Choroid plexus epithelial cell (primary cell): ENCODE results near the gene SLC35F3.

Experiments
- DNase-seq: peaks from one replicate; pipeline ENCODE4 v3.0.0-alpha.2; 2010; ENCODE audit warnings: low read depth
- H3K4me3 ChIP-seq: 2 replicates; pipeline ENCODE4 v1.5.1; 2011; ENCODE audit warnings: low read depth, mild to moderate bottlenecking, control low read depth, low read length, moderate library complexity
- CTCF ChIP-seq: conservative IDR thresholded peaks from 2 replicates; pipeline ENCODE4 v1.5.1; 2011; ENCODE audit warnings: low read depth, mild to moderate bottlenecking, control low read depth, inconsistent platforms, low read length, moderate library complexity

Gene SLC35F3

DNA sequence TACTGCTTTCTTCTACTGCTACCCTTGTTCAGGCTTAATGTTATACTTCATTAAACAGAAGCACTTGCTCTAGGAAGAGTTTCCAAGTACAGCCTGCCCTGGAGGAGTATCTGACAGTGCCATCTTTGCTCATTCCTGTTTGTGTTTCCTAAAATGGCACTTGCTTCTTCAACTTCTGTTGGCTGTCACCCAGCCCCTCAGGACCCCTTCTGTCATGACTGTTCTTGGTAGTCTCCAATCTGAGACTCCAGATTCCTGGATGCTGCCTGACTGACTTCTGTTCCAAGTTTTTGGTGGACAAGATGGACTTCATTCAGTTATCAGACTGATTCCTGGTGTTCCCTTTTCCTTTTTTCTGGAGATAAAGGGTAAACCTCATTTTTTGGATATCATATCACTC lies 104.1 kb downstream of the SLC35F3 start:
- H3K4me3 ChIP-seq, result no peak overlapping the region
- no peak for TF ChIP-seq CTCF
- no peak for DNase-seq

GRCh38 chr1:234009668-234010067 lies 105.2 kb downstream of the SLC35F3 start:
- no peak overlapping the region for H3K4me3 ChIP-seq
- TF ChIP-seq CTCF, result no peak
- no peak for DNase-seq

- no peak for DNase-seq
- no peak overlapping the region for H3K4me3 ChIP-seq
- no peak for TF ChIP-seq CTCF
Observed at GRCh38 chr1:234014208-234014607, 109.7 kb downstream of the SLC35F3 start.

DNA sequence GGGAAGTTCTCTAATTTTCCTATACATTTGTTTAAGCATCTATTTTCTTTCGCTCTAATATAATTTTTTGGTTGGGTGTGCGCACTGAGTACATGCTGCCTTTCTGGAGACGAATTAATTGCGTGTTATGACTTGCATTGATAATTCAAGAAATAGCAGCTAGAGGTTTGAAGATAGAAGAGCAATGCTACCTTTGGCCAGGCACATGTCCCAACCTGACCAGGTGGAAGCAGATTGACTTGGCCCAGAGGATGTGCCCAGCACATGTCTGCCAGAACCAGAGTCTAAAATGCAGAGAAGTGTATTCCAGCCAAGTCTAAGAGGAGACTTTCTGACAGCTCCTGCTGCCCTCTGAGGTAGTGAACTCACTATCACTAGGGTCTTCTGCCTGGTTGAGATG lies 114.3 kb downstream of the SLC35F3 start:
- no peak for TF ChIP-seq CTCF
- H3K4me3 ChIP-seq, result no peak overlapping the region
- DNase-seq, result no peak

DNA sequence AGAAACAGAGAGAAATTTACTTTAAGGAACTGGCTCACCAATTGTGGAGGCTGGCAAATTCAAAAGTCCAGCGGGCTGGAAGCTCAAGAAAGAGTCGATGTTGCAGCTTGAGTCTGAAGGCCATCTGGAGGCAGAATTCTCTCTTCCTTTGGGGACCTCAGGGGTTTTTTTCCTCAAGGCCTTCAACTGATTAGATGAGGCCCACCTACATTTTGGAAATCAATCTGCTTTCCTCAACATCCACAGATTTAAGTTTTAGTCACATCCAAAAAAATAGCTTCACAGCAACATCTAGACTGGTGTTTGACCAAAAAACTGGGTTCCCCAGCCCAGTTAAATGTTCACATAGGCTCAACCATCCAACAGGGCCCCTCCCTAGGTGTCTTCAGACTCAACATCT lies 114.9 kb downstream of the SLC35F3 start:
- DNase-seq, result no peak
- TF ChIP-seq CTCF, result no peak
- no peak overlapping the region for H3K4me3 ChIP-seq

DNA sequence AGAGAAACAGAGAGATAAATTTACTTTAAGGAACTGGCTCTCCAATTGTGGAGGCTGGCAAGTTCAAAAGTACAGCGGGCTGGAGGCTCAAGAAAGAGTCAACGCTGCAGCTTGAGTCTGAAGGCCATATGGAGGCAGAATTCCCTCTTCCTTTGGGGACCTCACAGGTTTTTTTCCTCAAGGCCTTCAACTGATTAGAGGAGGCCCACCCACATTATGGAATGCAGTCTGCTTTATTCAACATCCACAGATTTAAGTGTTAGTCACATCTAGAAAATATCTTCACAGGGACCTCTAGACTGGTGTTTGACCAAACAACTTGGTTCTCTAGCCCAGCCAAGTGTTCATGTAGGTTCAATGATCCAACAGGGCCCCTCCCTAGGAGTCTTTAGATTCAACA lies 117.8 kb downstream of the SLC35F3 start:
- H3K4me3 ChIP-seq, result no peak overlapping the region
- TF ChIP-seq CTCF, result no peak
- DNase-seq, result no peak

DNA sequence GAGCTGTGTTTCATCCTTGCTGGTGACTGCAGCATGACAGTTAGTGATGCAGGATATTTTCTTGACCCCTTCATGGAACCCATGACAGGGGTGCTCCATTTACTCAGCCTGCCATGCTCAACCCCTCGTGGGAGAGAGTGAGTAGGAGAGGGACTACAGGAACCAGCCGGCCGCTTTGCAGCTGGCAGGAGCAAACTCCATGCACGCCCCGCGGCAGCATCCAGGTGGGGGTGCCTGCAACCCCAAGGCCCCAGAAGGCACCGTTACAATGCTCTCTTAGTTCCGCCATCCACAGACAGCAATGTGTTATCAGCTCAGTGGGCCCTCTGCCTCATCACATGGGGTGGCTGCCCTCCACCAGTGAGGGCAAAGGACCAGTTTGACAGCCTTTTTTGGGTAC lies 135.1 kb downstream of the SLC35F3 start:
- no peak overlapping the region for H3K4me3 ChIP-seq
- no peak for TF ChIP-seq CTCF
- DNase-seq, result no peak
